ENCODE data around the gene ZXDC.

ZXDC gene

GRCh38 chr3:126448893-126449180, 26.9 kb downstream of the ZXDC start:
- no peak for DNase-seq

GRCh38 chr3:126448136-126448892, 27.4 kb downstream of the ZXDC start:
- no peak for DNase-seq

GRCh38 chr3:126447456-126448106, 28.1 kb downstream of the ZXDC start:
- no peak for DNase-seq

GRCh38 chr3:126446791-126447190, 28.9 kb downstream of the ZXDC start:
- no peak for DNase-seq

GRCh38 chr3:126446301-126446700, 29.4 kb downstream of the ZXDC start:
- DNase-seq: no peak

- DNase-seq: no peak
These were observed 30.2 kb downstream of the ZXDC start for GRCh38 chr3:126445506-126445905.

GRCh38 chr3:126442856-126443242, 32.8 kb downstream of the ZXDC start:
- no peak for DNase-seq

GRCh38 chr3:126442094-126442855, 33.4 kb downstream of the ZXDC start:
- no peak for DNase-seq

- no peak for DNase-seq
These were observed 34.3 kb downstream of the ZXDC start for GRCh38 chr3:126441256-126441880.

GRCh38 chr3:126440709-126440995, 35.0 kb downstream of the ZXDC start:
- DNase-seq: no peak

- DNase-seq: no peak
These were observed 35.6 kb downstream of the ZXDC start for GRCh38 chr3:126439968-126440708.

GRCh38 chr3:126439346-126439967, 36.2 kb downstream of the ZXDC start:
- no peak for DNase-seq

GRCh38 chr3:126438746-126439145, 36.9 kb downstream of the ZXDC start:
- no peak for DNase-seq

GRCh38 chr3:126438186-126438585, 37.5 kb downstream of the ZXDC start:
- no peak for DNase-seq

GRCh38 chr3:126436826-126437717, 38.6 kb downstream of the ZXDC start:
- no peak for DNase-seq

- no peak for DNase-seq
These were observed 40.0 kb downstream of the ZXDC start for GRCh38 chr3:126435456-126436315.

- no peak for DNase-seq
These were observed 40.7 kb downstream of the ZXDC start for GRCh38 chr3:126434931-126435411.

- DNase-seq: no peak
These were observed 41.5 kb downstream of the ZXDC start for GRCh38 chr3:126434264-126434590.

GRCh38 chr3:126433496-126434263, 42.0 kb downstream of the ZXDC start:
- no peak for DNase-seq

- no peak for DNase-seq
These were observed 42.6 kb downstream of the ZXDC start for GRCh38 chr3:126433105-126433430.

All from activated CD4-positive, alpha-beta T cell treated with anti-CD3 and anti-CD28 coated beads, Interleukin-2, amount 50 U/mL, for 4 hours (primary cell).